Nephron progenitor cell (in vitro differentiated cells): ENCODE results near the gene ATP2A2.
A peak's percentile ranks its signal among the peaks of the same experiment; 100 is the strongest.

ENCODE experiments used
- DNase-seq: peaks from one replicate; pipeline ENCODE4 v3.0.0; 2021
- H3K27ac Mint-ChIP-seq: 2 replicates; pipeline ENCODE4 v1.8.0; 2021; ENCODE audit warnings: mild to moderate bottlenecking, moderate library complexity, mixed read lengths
- H3K27me3 Mint-ChIP-seq: 2 replicates; pipeline ENCODE4 v1.8.0; 2021; ENCODE audit warnings: mild to moderate bottlenecking, low read depth, mixed read lengths; ENCODE audit not compliant: poor library complexity
- H3K36me3 Mint-ChIP-seq: 2 replicates; pipeline ENCODE4 v1.8.0; 2021; ENCODE audit warnings: low read depth, mixed read lengths
- H3K4me1 Mint-ChIP-seq: 2 replicates; pipeline ENCODE4 v1.8.0; 2021; ENCODE audit warnings: mixed read lengths
- H3K4me3 Mint-ChIP-seq: 2 replicates; pipeline ENCODE4 v1.8.0; 2021; ENCODE audit warnings: mild to moderate bottlenecking, moderate library complexity, mixed read lengths
- H3K9me3 Mint-ChIP-seq: 2 replicates; pipeline ENCODE4 v1.8.0; 2021; ENCODE audit warnings: mild to moderate bottlenecking, moderate library complexity, mixed read lengths
- CTCF ChIP-seq: fragments of 200-600 bp; sonication (generic); IDR thresholded peaks from 2 replicates; pipeline ENCODE4 v1.5.0; 2021; ENCODE audit warnings: antibody characterized with exemption

ATP2A2 gene

GRCh38 chr12:110379197-110379596 lies 98.2 kb downstream of the ATP2A2 start:
- Mint-ChIP-seq H3K4me1 (no peaks in the 10 kb centered on the region), H3K27ac (peak overlapping the region; percentile 74), H3K4me3 (no peak overlapping the region), H3K27me3 (no peaks in the 10 kb centered on the region), H3K36me3 (peaks cover 76% of the 10 kb centered on the region), H3K9me3 (no peaks in the 10 kb centered on the region)
- no peak for DNase-seq
- no peak for TF ChIP-seq CTCF

GRCh38 chr12:110379631-110380030 lies 98.6 kb downstream of the ATP2A2 start:
- Mint-ChIP-seq H3K27me3 (no peaks in the 10 kb centered on the region), H3K9me3 (no peaks in the 10 kb centered on the region), H3K27ac (no peak overlapping the region), H3K4me3 (no peak overlapping the region), H3K36me3 (peaks cover 75% of the 10 kb centered on the region), H3K4me1 (no peaks in the 10 kb centered on the region)
- DNase-seq: no peak
- TF ChIP-seq CTCF: no peak

- Mint-ChIP-seq H3K4me3 (no peak overlapping the region), H3K9me3 (no peaks in the 10 kb centered on the region), H3K27ac (no peak overlapping the region), H3K27me3 (no peaks in the 10 kb centered on the region), H3K4me1 (no peaks in the 10 kb centered on the region), H3K36me3 (peaks cover 81% of the 10 kb centered on the region)
- TF ChIP-seq CTCF: no peak
- no peak for DNase-seq
Observed at GRCh38 chr12:110382683-110383082, 101.6 kb downstream of the ATP2A2 start.
